RWPE2 (cell line): ENCODE results near the gene ANKLE2.
A peak's percentile ranks its signal among the peaks of the same experiment; 100 is the strongest.

Experiments used
- ATAC-seq: fragments of 200-7000 bp; cut with Tn5 transposase; 3 replicates; pipeline ENCODE4 v1.9.1; 2021; ENCODE audit warnings: low read depth
- DNase-seq: peaks from one replicate; pipeline ENCODE4 v3.0.0-alpha.2; 2020; ENCODE audit warnings: low spot score
- H3K27ac ChIP-seq: fragments of 450-650 bp; 2 replicates; pipeline ENCODE4 v1.5.1; 2017; ENCODE audit warnings: mild to moderate bottlenecking; ENCODE audit not compliant: poor library complexity, severe bottlenecking
- H3K27me3 ChIP-seq: fragments of 250-450 bp; sonication (Bioruptor Pico); 2 replicates; pipeline ENCODE4 v1.5.1; 2021; ENCODE audit warnings: mild to moderate bottlenecking, moderate library complexity; ENCODE audit not compliant: insufficient read depth, poor library complexity, severe bottlenecking
- H3K36me3 ChIP-seq: fragments of 250-450 bp; sonication (Bioruptor Pico); 2 replicates; pipeline ENCODE4 v1.5.1; 2020; ENCODE audit warnings: low read depth, mild to moderate bottlenecking, moderate library complexity
- H3K4me1 ChIP-seq: fragments of 250-450 bp; sonication (Bioruptor Pico); 2 replicates; pipeline ENCODE4 v1.5.1; 2021; ENCODE audit warnings: mild to moderate bottlenecking, moderate library complexity; ENCODE audit not compliant: insufficient read depth, poor library complexity, severe bottlenecking
- H3K4me3 ChIP-seq: fragments of 250-450 bp; sonication (Bioruptor Pico); 2 replicates; pipeline ENCODE4 v1.5.1; 2021; ENCODE audit warnings: mild to moderate bottlenecking, moderate library complexity; ENCODE audit not compliant: severe bottlenecking
- H3K9me3 ChIP-seq: fragments of 250-450 bp; sonication (Bioruptor Pico); 2 replicates; pipeline ENCODE4 v1.5.1; 2021; ENCODE audit warnings: mild to moderate bottlenecking, moderate library complexity; ENCODE audit not compliant: severe bottlenecking
- TF ChIP-seq, protein P1 (sequence below): fragments of 450-650 bp; IDR thresholded peaks from one replicate; pipeline ENCODE4 v1.5.1; 2017; ENCODE audit warnings: mild to moderate bottlenecking, moderate library complexity; ENCODE audit not compliant: poor library complexity, severe bottlenecking

The ANKLE2 gene

DNA sequence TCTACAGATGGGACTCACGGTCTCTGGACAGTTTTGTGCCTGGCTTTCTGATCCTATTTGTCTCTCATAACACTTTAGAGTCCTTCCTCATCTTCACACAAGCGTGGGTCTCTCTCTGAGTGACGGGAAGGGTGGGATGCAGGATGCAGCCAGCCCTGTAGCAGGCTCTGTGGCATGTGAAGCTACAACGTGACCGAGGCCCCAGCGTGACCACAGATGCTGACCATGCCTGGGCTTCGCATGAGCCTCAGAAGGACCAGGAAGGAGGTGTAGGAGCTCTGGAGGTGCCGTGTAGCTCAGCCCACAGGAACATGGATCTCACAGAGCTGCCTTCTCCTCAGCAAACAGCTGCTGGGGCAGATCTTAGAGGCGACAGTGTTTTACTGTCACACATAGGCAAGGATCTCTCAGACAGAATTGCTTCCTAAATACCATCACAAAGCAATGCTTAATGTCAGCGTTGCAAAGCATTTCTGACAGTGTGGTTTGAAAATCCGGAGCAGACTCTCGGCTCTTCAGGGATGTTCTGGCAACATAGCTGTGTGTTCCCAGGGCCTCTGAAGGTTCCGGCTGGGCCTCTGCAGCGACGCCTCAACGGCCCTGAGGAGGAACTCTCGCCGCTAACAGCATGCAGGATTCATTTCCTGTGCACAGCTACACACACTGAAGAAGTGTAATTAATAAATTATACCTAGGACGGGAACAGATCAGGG is 21.9 kb downstream of the ANKLE2 start:
- no peaks in the 10 kb centered on the region for H3K4me1 ChIP-seq
- no peaks in the 10 kb centered on the region for H3K9me3 ChIP-seq
- DNase-seq (no peak), ATAC-seq (peak; percentile 9; the same call in 1 of the 3 replicates)
- TF ChIP-seq, protein P1, sequence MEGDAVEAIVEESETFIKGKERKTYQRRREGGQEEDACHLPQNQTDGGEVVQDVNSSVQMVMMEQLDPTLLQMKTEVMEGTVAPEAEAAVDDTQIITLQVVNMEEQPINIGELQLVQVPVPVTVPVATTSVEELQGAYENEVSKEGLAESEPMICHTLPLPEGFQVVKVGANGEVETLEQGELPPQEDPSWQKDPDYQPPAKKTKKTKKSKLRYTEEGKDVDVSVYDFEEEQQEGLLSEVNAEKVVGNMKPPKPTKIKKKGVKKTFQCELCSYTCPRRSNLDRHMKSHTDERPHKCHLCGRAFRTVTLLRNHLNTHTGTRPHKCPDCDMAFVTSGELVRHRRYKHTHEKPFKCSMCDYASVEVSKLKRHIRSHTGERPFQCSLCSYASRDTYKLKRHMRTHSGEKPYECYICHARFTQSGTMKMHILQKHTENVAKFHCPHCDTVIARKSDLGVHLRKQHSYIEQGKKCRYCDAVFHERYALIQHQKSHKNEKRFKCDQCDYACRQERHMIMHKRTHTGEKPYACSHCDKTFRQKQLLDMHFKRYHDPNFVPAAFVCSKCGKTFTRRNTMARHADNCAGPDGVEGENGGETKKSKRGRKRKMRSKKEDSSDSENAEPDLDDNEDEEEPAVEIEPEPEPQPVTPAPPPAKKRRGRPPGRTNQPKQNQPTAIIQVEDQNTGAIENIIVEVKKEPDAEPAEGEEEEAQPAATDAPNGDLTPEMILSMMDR, result no peak
- no peak overlapping the region for H3K4me3 ChIP-seq
- H3K27me3 ChIP-seq, result no peaks in the 10 kb centered on the region
- no peak overlapping the region for H3K27ac ChIP-seq
- H3K36me3 ChIP-seq, result peaks cover 100% of the 10 kb centered on the region

DNA sequence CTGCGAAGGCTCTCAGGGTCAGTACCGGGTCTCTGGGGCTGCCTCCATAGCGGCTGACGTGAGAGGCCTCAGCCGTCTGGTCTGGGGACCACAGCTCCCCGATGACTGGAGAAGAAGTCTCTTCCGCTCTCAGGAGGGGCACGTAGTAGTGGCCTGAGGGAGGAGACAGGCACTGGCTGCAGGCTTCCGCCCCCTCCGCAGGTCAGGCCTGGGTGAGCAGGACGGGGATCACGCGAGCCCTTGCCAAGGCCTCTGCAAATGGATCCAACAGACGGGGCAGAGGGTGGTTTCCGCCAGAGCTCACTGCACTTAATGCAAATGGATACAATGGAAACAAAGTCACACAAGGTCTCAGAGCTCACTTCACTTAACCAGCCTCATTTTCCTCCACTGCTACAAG is 24.7 kb downstream of the ANKLE2 start:
- no peaks in the 10 kb centered on the region for H3K27me3 ChIP-seq
- peak; percentile 15; the same call in 1 of the 3 replicates for ATAC-seq

DNA sequence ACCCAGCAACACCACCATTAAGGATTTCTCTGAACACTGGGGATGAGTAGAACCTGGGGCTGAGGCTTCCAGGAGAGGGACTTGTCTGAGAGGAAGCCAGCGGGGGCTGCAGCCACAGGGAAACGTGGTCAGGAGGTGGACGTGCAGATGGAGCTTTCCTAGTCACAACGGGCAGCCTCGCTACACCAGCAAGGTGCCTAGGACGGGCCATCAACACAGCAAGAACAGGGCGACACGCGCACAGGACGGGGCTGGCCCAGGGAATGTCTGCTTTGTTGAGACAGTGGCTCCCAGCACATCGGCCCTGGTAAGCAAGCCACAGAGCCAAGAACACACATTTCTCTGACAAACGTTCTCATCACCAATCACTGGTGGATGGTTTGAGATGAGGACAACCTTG is 25.3 kb downstream of the ANKLE2 start:
- Histone ChIP-seq H3K27me3 (no peaks in the 10 kb centered on the region), H3K4me1 (no peaks in the 10 kb centered on the region), H3K4me3 (no peak overlapping the region), H3K27ac (no peak overlapping the region), H3K36me3 (peaks cover 83% of the 10 kb centered on the region), H3K9me3 (no peaks in the 10 kb centered on the region)
- ATAC-seq (no peak), DNase-seq (no peak)
- TF ChIP-seq, protein P1, result no peak

More for the DNA sequence above, 24.7 kb downstream of the ANKLE2 start:
- Histone ChIP-seq H3K4me3 (no peak overlapping the region), H3K9me3 (no peaks in the 10 kb centered on the region), H3K4me1 (no peaks in the 10 kb centered on the region), H3K36me3 (peaks cover 84% of the 10 kb centered on the region), H3K27ac (no peak overlapping the region)
- TF ChIP-seq, protein P1, result no peak
- no peak for DNase-seq

DNA sequence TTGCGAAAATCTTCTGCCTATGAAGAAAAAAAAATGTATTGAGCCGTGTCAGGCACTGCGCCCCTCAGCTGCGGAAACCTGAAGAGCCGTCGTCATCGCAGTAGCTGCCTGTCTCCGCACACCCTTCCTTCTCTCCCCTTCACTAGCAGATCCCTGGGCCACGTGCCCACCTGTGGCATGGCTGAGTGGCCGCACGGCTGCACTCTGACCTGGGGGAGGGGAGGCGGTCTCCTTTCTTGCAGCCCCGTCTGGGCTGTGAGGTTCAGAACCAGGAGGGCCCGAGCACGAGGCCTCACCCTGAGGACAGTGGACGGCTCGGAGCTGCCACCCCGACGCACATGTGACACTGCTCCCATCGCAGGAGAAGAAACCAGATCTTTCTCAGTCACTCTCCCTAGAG is 26.1 kb downstream of the ANKLE2 start:
- DNase-seq, result no peak

More for the DNA sequence above, 26.1 kb downstream of the ANKLE2 start:
- Histone ChIP-seq H3K4me1 (no peaks in the 10 kb centered on the region), H3K9me3 (no peaks in the 10 kb centered on the region), H3K36me3 (peaks cover 83% of the 10 kb centered on the region), H3K27ac (no peak overlapping the region), H3K27me3 (no peaks in the 10 kb centered on the region), H3K4me3 (no peak overlapping the region)
- ATAC-seq, result no peak
- TF ChIP-seq, protein P1, result no peak
